HG03196 (cell line): ENCODE measurements around the gene SOSTDC1.
"Not testable (repeated sequence)": the region's sequence is repeated elsewhere in the genome, so short reads cannot be mapped to it uniquely, and the experiment has no call there.

Source experiments
- ATAC-seq: cut with Tn5 transposase; IDR thresholded peaks from one replicate; pipeline ENCODE4 v1.9.1; 2021; ENCODE audit not compliant: unreplicated experiment

The SOSTDC1 gene

DNA sequence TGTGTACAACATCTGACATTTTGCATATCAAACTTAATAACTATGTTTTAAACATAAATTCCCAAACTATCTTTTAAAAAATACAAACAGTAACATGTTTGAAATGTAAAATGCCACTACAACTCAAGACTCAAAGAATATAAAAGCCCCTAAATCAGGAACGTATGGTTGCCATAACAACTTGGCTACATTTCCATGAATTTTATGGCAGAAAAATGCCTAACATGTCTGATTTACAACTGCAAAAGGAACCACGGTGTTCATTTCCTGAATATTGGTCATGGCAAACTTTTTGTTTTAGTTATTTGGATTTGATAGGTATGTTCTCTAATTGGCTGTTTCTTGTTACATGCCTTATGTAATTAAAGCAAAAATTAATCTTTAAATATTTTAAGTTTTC, 2.0 kb downstream of the SOSTDC1 start:
- no peak for ATAC-seq

GRCh38 chr7:16462431-16462889, 3.1 kb downstream of the SOSTDC1 start:
- ATAC-seq: no peak

- no peak for ATAC-seq
Measured at GRCh38 chr7:16460789-16461493, 4.6 kb downstream of the SOSTDC1 start.

GRCh38 chr7:16456303-16456702, 9.2 kb downstream of the SOSTDC1 start:
- ATAC-seq: not testable (repeated sequence)

DNA sequence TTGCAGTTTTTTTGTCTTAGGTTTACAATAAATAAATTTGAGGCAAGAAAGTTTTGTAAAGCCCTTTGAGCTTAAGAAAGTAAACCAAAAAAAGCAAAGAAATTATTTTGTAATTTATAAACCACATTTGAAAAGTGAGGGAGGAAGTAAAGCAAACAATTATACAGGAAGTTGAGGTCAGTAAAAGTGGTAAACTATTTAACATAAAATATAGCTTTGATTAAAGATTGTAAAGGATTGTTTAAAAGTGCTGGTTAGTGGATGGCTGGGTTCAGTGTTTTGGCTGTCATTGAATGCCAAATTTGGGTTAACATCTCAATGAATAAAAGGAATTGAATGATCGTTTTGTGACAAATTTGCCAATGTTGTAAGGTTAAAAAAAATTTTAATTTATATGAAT, 9.9 kb downstream of the SOSTDC1 start:
- no peak for ATAC-seq

DNA sequence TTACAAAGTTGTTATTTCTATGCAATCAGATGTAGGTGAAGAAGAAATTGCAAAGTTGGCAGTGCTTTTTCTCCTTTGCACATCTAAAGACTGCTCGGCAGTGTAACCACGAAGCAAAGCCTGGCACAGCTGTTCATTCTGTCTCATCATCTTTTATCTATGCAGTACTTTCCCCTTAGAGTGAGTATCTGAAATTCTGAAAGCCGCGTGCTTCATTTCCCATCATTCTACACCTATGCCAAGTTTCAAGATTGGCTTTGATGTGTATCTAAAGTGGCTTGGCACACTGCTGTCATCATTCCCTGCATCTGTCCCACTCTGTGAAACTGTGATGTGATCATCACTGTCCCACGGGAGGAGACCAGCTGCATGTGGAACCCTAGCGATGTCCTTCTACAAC, 15.2 kb downstream of the SOSTDC1 start:
- no peak for ATAC-seq

DNA sequence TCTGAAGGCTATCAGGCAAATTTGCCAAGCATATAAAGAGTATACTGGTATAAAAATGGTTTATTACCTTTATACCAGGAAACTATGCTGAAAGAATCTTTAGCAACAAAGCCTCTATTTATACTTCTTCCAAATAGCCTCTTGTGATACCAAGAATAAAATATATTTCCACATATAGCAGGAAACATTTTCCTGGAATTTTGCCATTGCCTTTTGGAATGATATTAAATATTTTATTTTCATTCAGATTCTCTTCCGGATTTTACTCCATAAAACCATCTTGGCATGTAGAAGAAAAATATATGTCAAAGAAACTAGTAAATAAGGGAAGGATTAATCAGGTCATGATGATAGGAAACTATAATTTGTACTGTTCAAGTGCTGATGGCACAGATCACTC, 17.7 kb downstream of the SOSTDC1 start:
- ATAC-seq: no peak

- ATAC-seq: no peak
Measured at GRCh38 chr7:16446508-16446907, 19.0 kb downstream of the SOSTDC1 start.

DNA sequence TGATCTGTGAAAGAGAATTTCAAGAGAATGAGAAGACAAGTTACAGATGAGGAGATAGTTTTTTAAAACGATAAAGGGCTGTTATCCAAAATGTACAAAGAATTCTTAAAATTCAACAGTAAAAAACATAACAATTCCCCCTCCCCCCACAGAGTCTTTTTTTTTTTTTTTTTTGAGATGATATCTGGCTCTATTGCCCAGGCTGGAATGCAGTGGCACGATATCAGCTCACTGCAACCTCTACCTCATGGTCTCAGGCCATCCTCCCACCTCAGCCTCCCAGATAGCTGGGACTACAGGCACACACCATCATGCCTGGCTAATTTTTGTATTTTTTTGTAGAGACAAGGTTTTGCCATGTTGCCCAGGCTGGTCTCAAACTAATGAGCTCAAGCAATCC, 21.7 kb downstream of the SOSTDC1 start:
- ATAC-seq: not testable (repeated sequence)

GRCh38 chr7:16438988-16439387, 26.6 kb downstream of the SOSTDC1 start:
- no peak for ATAC-seq

DNA sequence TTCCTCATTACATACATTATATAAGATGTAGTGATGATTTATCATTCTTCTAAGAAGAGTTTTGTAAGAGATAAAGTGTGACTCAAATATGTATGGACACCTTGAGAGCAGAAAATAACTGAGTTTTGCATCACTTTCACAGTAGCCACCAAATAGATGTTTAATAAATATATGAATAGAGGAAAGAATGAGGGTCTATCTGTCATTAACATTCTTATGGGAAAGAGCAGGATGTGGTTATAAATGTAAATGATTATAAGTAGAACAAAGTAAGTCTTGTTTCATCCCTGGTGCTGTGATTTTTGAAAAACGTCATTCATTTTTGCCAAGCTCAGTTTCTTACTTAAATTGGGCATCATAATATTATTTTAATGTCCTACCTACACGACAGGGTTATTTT, 29.2 kb downstream of the SOSTDC1 start:
- no peak for ATAC-seq

DNA sequence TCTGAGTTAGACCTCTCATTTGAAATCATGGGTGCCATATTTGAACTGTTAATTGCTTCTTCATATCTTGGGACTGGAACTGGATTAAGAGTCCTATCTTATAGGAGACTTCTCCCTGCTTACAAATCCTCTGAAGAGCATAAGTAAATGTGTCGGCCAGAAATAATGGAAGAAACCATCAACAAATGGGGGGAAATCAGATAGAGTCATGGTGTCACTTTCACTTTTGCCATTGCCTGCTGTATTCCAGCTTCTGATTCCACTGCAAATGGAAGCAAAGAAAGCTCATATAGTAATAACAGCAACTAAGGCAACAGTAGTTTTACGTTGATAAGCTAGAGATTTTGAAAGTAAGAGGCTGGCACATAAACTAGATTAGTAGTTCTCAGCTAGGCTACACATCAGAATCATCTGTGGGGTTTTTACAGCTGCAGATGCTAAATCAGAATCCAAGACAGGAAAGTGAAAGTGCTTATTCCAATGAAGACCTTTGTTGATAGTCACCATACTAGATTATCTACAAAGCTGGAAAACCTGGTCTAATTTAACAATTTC, 31.9 kb downstream of the SOSTDC1 start:
- ATAC-seq: no peak

GRCh38 chr7:16432425-16432731, 33.2 kb downstream of the SOSTDC1 start:
- no peak for ATAC-seq

DNA sequence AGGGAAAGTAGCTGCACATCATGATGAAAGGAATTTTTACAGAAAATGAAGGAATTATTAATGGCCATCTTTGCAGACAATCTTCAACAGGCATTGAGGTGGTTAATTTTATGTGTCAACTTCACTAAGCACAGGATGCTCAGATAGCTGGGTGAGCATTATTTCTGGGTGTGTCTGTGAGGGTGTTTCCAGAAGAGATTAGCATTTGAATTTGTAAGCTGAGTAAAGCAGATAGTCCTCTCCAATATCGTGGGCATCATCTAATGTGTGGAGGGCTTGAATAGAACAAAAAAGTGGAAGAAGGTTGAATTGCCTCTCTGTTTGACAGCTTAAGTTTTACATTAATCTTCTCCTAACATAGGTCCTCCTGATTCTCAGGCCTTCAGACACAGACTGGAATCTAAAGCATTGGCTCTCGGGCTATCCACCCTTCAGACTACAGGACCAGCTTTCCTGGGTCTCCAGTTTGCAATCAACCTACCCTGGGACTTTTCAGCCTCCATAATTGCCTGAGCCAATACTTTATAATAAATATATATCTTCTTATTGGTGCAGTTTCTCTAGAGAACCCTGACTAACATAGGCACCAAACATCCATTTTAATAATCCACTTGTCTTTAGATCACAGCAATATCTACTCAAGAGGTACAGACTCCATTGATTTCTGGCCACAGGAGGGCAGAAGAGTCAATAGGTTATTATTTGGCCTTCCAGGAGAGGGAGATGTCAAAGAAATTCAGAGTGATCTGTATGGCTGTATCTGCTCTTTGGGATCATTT, 33.7 kb downstream of the SOSTDC1 start:
- no peak for ATAC-seq

- no peak for ATAC-seq
Measured at GRCh38 chr7:16430133-16430532, 35.4 kb downstream of the SOSTDC1 start.

- no peak for ATAC-seq
Measured at GRCh38 chr7:16428672-16429071, 36.9 kb downstream of the SOSTDC1 start.

- ATAC-seq: no peak
Measured at GRCh38 chr7:16428182-16428581, 37.4 kb downstream of the SOSTDC1 start.

- ATAC-seq: no peak
Measured at GRCh38 chr7:16423761-16424160, 41.8 kb downstream of the SOSTDC1 start.

- no peak for ATAC-seq
Measured at GRCh38 chr7:16422917-16423316, 42.6 kb downstream of the SOSTDC1 start.

DNA sequence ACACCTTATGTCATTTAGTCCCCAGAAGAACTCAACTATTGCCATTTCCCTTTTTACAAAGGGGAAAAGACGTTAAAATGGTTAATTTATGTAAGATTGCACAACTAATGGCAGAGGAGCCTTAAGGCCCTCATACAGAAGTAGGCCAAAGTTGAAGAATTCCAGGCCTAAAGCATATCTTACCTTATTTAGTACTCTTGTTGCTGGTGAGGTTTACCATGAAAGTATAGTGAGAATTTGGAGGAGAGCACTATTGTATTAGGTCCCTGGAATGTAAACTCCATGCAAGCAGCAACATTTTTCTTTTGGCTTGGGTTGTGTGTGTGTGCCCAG, 43.5 kb downstream of the SOSTDC1 start:
- no peak for ATAC-seq

- peak; percentile 31 for ATAC-seq
Measured at GRCh38 chr7:16421333-16422102, 44.0 kb downstream of the SOSTDC1 start, which contains the start of gene CRPPA. TSS of gene CRPPA (minus strand) at chr7:16421538. CDS start at chr7:16421322, 216 bp downstream.
